ENCODE measurements around the gene SAP30BP.
A peak's percentile ranks its signal among the peaks of the same experiment; 100 is the strongest.

DNA sequence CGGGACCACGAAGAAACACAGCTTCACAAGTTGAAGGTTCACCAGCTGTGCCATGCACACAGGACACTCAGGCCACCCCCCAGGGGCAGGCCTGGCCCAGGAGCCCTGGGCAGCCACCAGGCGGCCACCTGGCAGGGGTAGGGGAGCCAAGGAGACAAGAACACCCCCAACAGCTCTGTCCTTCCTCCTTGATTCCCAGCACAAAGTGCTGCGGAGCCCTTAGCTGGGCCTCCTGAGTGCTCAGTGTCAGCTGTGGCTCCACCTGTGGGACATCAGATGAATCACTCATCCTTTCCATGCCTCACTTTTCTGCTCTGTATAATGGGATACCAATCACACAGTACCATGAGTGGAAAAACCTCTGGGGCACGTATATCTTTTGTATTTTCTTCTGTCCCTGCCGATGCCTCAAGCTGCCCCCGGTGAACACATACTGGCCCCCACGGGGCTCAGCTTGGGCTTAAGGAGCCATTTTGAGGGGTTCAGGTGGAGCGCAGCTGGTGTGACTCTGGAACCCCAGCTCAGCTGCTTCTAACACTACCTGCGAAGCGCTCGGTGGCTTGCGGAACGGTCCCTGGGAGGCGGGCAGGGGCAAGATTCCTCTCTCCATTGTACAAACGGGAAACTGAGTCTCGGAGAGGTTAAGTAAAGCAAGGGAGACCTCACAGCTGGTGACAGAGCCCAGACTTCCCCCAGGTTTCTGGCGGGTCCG is 85.8 kb downstream of the SAP30BP start:
- TF ChIP-seq, protein P1, sequence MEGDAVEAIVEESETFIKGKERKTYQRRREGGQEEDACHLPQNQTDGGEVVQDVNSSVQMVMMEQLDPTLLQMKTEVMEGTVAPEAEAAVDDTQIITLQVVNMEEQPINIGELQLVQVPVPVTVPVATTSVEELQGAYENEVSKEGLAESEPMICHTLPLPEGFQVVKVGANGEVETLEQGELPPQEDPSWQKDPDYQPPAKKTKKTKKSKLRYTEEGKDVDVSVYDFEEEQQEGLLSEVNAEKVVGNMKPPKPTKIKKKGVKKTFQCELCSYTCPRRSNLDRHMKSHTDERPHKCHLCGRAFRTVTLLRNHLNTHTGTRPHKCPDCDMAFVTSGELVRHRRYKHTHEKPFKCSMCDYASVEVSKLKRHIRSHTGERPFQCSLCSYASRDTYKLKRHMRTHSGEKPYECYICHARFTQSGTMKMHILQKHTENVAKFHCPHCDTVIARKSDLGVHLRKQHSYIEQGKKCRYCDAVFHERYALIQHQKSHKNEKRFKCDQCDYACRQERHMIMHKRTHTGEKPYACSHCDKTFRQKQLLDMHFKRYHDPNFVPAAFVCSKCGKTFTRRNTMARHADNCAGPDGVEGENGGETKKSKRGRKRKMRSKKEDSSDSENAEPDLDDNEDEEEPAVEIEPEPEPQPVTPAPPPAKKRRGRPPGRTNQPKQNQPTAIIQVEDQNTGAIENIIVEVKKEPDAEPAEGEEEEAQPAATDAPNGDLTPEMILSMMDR (optimal IDR thresholded peaks at IDR 0.05 in 1 of 3, IDR thresholded peaks at IDR 0.05 in 1 of 3, conservative IDR thresholded peaks at IDR 0.05 in 1 of 3; ENCODE audit: extremely low read depth in 1 of 3, insufficient read depth in 2 of 3, low read length in 3 of 3) = peak in 1 of 3 experiments; percentile 28
- no peak for TF ChIP-seq EZH2 (IDR thresholded peaks at IDR 0.05; ENCODE audit: low read length)

Measured in keratinocyte (primary cell).